IPS DF 6.9 (cell line): ENCODE measurements around the gene VSIG4.

Experiments
- DNase-seq: peaks from one replicate; pipeline ENCODE4 v3.0.0-alpha.2; 2013; ENCODE audit warnings: low read depth, low spot score
- H3K27ac ChIP-seq: one replicate; pipeline ENCODE4 v1.5.1; 2013; ENCODE audit warnings: low read length, control low read depth
- H3K27me3 ChIP-seq: 2 replicates; pipeline ENCODE4 v1.6.1; 2013; ENCODE audit warnings: mild to moderate bottlenecking, low read length; ENCODE audit not compliant: control insufficient read depth, insufficient read depth
- H3K36me3 ChIP-seq: 2 replicates; pipeline ENCODE4 v1.6.1; 2013; ENCODE audit warnings: low read length; ENCODE audit not compliant: control insufficient read depth, insufficient read depth
- H3K4me1 ChIP-seq: 2 replicates; pipeline ENCODE4 v1.6.1; 2013; ENCODE audit warnings: low read length; ENCODE audit not compliant: control insufficient read depth, insufficient read depth
- H3K4me3 ChIP-seq: 2 replicates; pipeline ENCODE4 v1.5.1; 2013; ENCODE audit warnings: mild to moderate bottlenecking, low read length
- H3K9me3 ChIP-seq: 2 replicates; pipeline ENCODE4 v1.6.1; 2013; ENCODE audit warnings: low read length, inconsistent platforms; ENCODE audit not compliant: control insufficient read depth, insufficient read depth
- WGBS: extraction: QIAGEN DNeasy Blood & Tissue Kit; methylation state at CpG from one replicate; pipeline ENCODE4 v1.1.7; 2013; ENCODE audit warnings: mixed read lengths, missing lambda C conversion rate; ENCODE audit not compliant: insufficient read length, insufficient coverage; 5-methylcytosine and 5-hydroxymethylcytosine counted together

VSIG4 gene

GRCh38 chrX:66009231-66009845 lies 30.5 kb downstream of the VSIG4 start:
- H3K27me3 ChIP-seq = no peaks in the 10 kb centered on the region
- WGBS = no CpG with 5 or more reads among the region's 3 CpGs
- no peak overlapping the region for H3K4me3 ChIP-seq
- DNase-seq = no peak
- no peaks in the 10 kb centered on the region for H3K4me1 ChIP-seq
- H3K36me3 ChIP-seq = no peaks in the 10 kb centered on the region
- H3K9me3 ChIP-seq = no peaks in the 10 kb centered on the region
- no peak overlapping the region for H3K27ac ChIP-seq

- H3K4me3 ChIP-seq = no peak overlapping the region
- no peak overlapping the region for H3K27ac ChIP-seq
- WGBS = no CpG with 5 or more reads among the region's 3 CpGs
- DNase-seq = no peak
- no peaks in the 10 kb centered on the region for H3K36me3 ChIP-seq
- no peaks in the 10 kb centered on the region for H3K27me3 ChIP-seq
- no peaks in the 10 kb centered on the region for H3K4me1 ChIP-seq
- H3K9me3 ChIP-seq = no peaks in the 10 kb centered on the region
These were observed 31.4 kb downstream of the VSIG4 start for GRCh38 chrX:66008328-66008970.

GRCh38 chrX:66007851-66008250 lies 32.0 kb downstream of the VSIG4 start:
- Histone ChIP-seq H3K27me3 (no peaks in the 10 kb centered on the region), H3K4me3 (no peak overlapping the region), H3K4me1 (no peaks in the 10 kb centered on the region), H3K9me3 (no peaks in the 10 kb centered on the region), H3K36me3 (no peaks in the 10 kb centered on the region), H3K27ac (no peak overlapping the region)
- no peak for DNase-seq

- WGBS = no CpG with 5 or more reads among the region's 4 CpGs
- Histone ChIP-seq H3K9me3 (no peaks in the 10 kb centered on the region), H3K4me3 (no peak overlapping the region), H3K27ac (no peak overlapping the region), H3K36me3 (no peaks in the 10 kb centered on the region), H3K4me1 (no peaks in the 10 kb centered on the region), H3K27me3 (no peaks in the 10 kb centered on the region)
- no peak for DNase-seq
These were observed 33.9 kb downstream of the VSIG4 start for GRCh38 chrX:66005830-66006449.

DNA sequence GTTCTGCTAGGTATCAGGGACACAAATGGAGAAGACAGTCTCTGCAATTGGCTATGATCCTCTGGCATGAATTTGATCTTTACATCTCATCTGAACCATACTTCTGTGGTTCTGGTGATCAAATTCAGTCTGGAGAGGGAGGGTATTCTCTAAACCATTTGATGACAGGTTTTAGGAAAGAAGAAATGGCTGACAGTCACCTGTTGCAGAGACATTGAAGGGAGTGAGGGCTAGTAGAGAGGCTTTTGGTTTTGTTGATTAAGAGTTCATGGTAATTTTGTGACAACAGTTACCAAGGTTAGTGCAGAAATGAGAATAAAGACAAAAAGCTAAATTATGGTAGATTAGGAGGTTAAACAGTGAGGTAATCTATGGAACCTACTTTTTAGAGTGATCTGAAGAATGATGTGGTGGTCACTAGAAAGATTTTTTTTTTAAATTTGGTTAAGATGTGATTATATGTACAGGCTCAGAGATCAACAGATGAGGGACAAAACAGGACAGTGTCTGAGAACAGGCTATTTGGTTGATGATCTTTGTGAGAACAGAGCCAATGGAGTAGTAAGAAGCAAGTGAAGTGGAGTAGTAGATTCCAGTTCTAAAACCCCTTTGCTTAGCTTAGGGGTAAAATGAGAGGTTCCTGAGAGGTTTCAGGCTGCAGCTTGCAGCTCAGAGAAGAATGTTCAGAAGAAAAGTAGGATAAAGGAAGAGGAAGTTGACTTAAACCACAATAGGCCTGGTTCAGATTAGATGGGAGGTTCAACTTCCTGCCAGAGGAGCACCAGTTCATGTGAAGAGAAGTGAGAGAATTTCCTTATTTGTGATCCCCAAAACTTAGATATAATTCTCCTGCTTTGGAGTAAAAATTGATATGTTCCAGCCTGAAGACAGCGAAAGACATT lies 34.7 kb downstream of the VSIG4 start:
- H3K9me3 ChIP-seq = no peaks in the 10 kb centered on the region
- H3K4me1 ChIP-seq = no peaks in the 10 kb centered on the region
- no peak for DNase-seq
- H3K36me3 ChIP-seq = no peaks in the 10 kb centered on the region
- no peak overlapping the region for H3K27ac ChIP-seq
- no CpG with 5 or more reads among the region's 1 CpG for WGBS
- H3K27me3 ChIP-seq = no peaks in the 10 kb centered on the region
- H3K4me3 ChIP-seq = no peak overlapping the region

GRCh38 chrX:66002824-66003680 lies 36.8 kb downstream of the VSIG4 start:
- Histone ChIP-seq H3K4me3 (no peak overlapping the region), H3K9me3 (no peaks in the 10 kb centered on the region), H3K27me3 (no peaks in the 10 kb centered on the region), H3K4me1 (no peaks in the 10 kb centered on the region), H3K36me3 (no peaks in the 10 kb centered on the region), H3K27ac (no peak overlapping the region)
- DNase-seq = no peak
- WGBS = no CpG with 5 or more reads among the region's 11 CpGs

DNA sequence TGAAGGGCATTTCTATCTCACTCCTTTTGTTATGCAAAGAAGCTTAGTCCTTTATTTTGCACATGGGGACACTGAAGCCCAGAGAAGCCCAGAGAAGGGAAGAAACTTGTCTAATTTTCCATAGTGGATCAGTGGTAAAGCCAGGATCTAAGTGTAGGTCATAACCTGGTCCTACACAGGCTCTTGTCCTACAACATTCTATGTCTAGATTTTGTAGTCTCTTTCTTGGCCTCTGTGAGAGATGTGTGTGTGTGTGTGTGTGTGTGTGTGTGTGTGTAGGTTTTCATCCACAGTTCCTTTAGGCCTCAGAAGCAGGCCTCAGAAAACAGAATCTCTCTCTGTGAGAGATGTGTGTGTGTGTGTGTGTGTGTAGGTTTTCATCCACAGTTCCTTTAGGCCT lies 38.3 kb downstream of the VSIG4 start:
- Histone ChIP-seq H3K4me1 (no peaks in the 10 kb centered on the region), H3K36me3 (no peaks in the 10 kb centered on the region), H3K27ac (no peak overlapping the region), H3K4me3 (no peak overlapping the region), H3K9me3 (no peaks in the 10 kb centered on the region), H3K27me3 (no peaks in the 10 kb centered on the region)
- DNase-seq = no peak

DNA sequence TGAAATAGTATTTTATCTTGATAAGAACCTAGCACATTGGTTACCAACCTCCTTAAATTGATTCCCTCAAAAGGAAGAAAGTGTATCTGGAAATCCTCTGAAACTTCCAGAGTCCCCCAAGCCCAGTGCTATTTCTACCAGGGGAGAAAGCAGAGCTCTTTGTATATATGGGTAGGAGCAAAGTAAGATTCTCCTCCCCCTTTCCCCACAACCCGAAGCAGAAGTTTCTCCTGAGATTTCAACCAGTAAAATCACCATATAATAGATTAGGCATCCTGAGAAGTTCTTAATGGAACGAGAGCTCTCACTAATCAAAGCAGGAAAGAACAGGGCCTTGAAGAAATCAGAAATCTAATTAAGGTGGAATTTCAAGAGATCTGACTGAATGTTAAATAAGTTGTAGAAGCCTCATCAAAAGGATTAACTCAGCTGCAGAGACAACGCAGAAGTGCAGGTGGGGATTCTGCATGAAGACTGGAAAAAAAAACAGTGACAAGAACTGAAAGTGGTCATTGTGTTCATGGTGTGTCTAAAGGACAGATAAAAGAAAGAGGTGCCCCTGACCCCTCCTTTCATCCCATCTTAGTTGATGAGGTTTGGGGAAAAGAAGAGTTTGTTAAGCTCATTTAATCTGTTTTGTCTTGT lies 39.1 kb downstream of the VSIG4 start:
- Histone ChIP-seq H3K27me3 (no peaks in the 10 kb centered on the region), H3K4me1 (no peaks in the 10 kb centered on the region), H3K9me3 (no peaks in the 10 kb centered on the region), H3K27ac (no peak overlapping the region), H3K36me3 (no peaks in the 10 kb centered on the region), H3K4me3 (no peak overlapping the region)
- DNase-seq = no peak
- WGBS = no CpG with 5 or more reads among the region's 3 CpGs

DNA sequence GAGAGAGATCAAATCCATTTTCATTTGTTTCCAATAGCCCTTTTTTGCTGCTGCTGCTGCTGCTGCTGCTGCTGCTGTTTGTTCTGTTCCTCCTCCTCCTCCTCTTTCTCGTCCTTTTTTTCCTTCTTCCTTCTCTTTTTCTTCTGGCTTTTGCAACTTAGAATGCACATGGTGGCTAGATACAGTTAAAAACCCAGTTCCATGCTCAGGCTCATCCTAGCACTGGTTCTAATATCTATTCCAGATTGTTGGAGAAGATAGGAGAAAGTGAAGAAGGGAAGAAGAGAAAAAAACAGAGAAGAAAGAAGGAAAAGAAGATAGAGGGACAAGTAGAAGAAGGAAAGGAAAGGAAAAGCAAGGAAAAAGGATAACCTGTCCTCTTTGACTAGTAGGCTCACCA lies 39.7 kb downstream of the VSIG4 start:
- no peaks in the 10 kb centered on the region for H3K4me1 ChIP-seq
- H3K27me3 ChIP-seq = no peaks in the 10 kb centered on the region
- H3K4me3 ChIP-seq = no peak overlapping the region
- H3K36me3 ChIP-seq = no peaks in the 10 kb centered on the region
- no peak overlapping the region for H3K27ac ChIP-seq
- WGBS = no CpG with 5 or more reads among the region's 1 CpG
- no peak for DNase-seq
- H3K9me3 ChIP-seq = no peaks in the 10 kb centered on the region
